NCI-H82 (cell line): ENCODE measurements around the gene PKNOX2.

ENCODE experiments used
- DNase-seq: peaks from one replicate; lab custom pipeline; 2025; lab: John Stamatoyannopoulos, UW

PKNOX2 gene

GRCh38 chr11:125468025-125468424 is 303.5 kb downstream of the PKNOX2 start:
- DNase-seq: no peak

DNA sequence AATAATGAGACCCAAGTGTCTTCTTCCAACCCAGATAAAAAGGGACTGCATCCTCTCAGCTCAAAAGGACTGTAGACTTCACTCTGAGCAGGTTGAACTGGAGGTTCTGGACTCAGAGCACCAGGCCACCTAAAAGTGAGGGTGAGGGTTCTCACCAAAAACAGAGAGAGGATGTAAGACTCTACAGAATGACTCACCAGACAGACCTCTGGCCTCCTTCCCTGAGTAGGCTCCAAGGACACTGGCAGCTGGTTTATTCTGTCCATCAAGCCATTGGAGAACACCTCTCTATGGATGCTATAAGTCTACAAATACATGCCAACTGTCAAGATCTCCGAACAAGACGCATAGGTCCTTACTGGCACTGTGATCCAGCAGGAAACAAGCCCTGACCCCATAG is 304.3 kb downstream of the PKNOX2 start:
- no peak for DNase-seq

- DNase-seq: no peak
Observed at GRCh38 chr11:125470355-125470754, 305.8 kb downstream of the PKNOX2 start.

- DNase-seq: no peak
Observed at GRCh38 chr11:125476721-125477120, 312.2 kb downstream of the PKNOX2 start.

- no peak for DNase-seq
Observed at GRCh38 chr11:125479137-125479536, 314.6 kb downstream of the PKNOX2 start.

- peak; percentile 76 for DNase-seq
Observed at GRCh38 chr11:125481531-125481930, 317.0 kb downstream of the PKNOX2 start.
